GM13977 (cell line): Measurements from ENCODE around the gene HID1.

Source experiments
- DNase-seq: peaks from one replicate; pipeline ENCODE4 v3.0.0; 2012; ENCODE audit warnings: low spot score
- CTCF ChIP-seq: IDR thresholded peaks from 2 replicates; pipeline ENCODE4 v1.5.1; 2012; ENCODE audit warnings: mild to moderate bottlenecking, control low read depth; ENCODE audit not compliant: insufficient read depth; ENCODE audit errors: extremely low read depth, missing control alignments
- in situ Hi-C: fragments of 300-500 bp; cut with MboI; formaldehyde crosslinking; loops from one replicate; pipeline ENCODE4 v1.12.0; 2022; ENCODE audit warnings: low sequenced_read_pairs, low pct_unique_long_range_greater_than_20kb, mixed read lengths, inconsistent platforms; ENCODE audit not compliant: unreplicated experiment

HID1 gene

GRCh38 chr17:75001915-75002843 is 29.6 kb upstream of the HID1 start:
- in situ Hi-C loops = no loop called here
- TF ChIP-seq CTCF = no peak
- DNase-seq = peak; percentile 11

DNA sequence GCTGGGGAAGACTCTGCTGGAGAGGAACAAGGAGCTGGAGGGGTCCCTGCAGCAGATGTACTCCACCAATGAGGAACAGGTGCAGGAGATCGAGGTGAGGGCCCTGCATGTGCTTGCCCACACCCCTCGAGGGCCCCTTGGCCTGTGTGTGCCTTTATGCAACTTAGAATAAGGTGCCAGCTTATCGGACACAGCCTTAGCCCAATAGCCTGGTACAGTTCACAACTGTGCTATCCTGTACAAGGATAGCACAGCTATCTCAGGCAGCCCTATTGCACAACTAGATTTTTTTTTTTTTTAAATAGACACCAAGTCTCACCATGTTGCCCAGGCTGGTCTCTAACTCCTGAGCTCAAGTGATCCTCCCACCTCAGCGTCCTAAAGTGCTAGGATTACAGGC is 27.0 kb upstream of the HID1 start:
- no peak for TF ChIP-seq CTCF
- DNase-seq = no peak
- in situ Hi-C loops = no loop called here

- TF ChIP-seq CTCF = no peak
- DNase-seq = no peak
- in situ Hi-C loops = no loop called here
These were observed 26.2 kb upstream of the HID1 start for GRCh38 chr17:74998783-74999182.

- TF ChIP-seq CTCF = no peak
- in situ Hi-C loops = no loop called here
- DNase-seq = no peak
These were observed 23.3 kb upstream of the HID1 start for GRCh38 chr17:74995847-74996246.

DNA sequence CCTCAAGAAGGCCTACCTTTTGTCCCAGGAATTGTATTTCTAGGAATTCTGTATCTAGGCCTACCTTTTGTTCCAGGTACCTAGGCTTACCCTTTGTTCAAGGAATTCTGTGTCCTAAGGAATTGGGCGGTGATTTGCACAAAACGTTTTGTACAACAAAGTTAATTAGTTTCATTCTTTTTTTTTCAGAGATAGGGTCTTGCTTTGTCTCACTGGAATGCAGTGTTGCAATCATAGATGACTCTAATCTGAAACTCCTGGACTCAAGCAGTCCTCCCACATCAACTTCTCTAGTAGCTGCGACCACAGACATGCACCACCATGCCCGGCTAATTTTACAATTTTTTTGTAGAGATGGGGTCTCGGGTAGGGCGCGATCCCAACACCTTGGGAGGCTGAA is 21.9 kb upstream of the HID1 start:
- TF ChIP-seq CTCF = no peak
- DNase-seq = no peak
- in situ Hi-C loops = no loop called here

- in situ Hi-C loops = no loop called here
- no peak for DNase-seq
- TF ChIP-seq CTCF = no peak
These were observed 19.7 kb upstream of the HID1 start for GRCh38 chr17:74992223-74992622.
